ENCODE measurements around the gene RFPL1.
"Not testable (repeated sequence)": the region's sequence is repeated elsewhere in the genome, so short reads cannot be mapped to it uniquely, and the experiment has no call there.

The RFPL1 gene

DNA sequence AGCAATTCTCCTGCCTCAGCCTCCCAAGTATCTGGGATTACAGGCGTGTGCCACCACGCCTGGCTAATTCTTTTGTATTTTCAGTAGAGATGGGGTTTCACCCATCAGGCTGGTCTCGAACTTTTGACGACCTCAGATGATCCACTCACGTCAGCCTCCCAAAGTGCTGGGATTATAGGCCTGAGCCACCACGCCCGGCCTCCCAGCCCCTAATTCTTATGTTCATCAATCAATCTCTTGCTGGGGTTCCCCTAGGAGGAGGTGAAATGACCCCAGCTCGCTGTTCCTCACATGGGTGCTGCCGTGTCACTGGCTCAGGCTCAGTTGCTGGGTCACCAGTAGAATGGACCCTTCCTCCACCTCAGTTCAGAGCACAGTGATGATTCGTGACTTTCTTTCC, at the start of gene RFPL1:
RFPL1 (plus strand) TSS at position 301 of the 400 bp plus-strand sequence.
- not testable (repeated sequence) for DNase-seq (ENCODE audit: low spot score)

GRCh38 chr22:29388759-29389090, 49.7 kb upstream of the RFPL1 start:
- no peak for DNase-seq (ENCODE audit: low spot score)

- DNase-seq (ENCODE audit: low spot score) = no peak
These were observed 48.1 kb upstream of the RFPL1 start for GRCh38 chr22:29390270-29390669.

DNA sequence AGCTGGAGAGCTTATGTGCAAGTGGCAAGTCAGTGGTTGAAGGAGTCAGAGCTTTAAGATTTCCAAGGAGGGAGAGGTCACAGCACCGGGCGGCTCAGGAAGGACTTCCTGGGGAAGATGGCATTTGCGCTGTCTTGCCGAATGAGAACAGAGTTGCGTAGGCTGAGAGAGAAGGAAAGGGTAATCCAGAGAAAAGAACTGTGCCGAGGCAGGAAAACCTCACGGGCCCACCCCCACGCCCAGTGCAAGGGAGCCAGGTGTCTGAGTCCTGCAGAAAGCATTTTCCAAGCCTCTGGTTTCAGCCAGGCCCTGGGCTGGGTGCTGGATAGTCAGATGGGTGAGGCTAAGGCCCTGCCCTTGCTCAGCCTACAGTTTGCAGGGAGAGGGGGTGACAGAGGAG, 46.8 kb upstream of the RFPL1 start:
- no peak for DNase-seq (ENCODE audit: low spot score)

- DNase-seq (ENCODE audit: low spot score) = no peak
These were observed 45.3 kb upstream of the RFPL1 start for GRCh38 chr22:29393019-29393608.

DNA sequence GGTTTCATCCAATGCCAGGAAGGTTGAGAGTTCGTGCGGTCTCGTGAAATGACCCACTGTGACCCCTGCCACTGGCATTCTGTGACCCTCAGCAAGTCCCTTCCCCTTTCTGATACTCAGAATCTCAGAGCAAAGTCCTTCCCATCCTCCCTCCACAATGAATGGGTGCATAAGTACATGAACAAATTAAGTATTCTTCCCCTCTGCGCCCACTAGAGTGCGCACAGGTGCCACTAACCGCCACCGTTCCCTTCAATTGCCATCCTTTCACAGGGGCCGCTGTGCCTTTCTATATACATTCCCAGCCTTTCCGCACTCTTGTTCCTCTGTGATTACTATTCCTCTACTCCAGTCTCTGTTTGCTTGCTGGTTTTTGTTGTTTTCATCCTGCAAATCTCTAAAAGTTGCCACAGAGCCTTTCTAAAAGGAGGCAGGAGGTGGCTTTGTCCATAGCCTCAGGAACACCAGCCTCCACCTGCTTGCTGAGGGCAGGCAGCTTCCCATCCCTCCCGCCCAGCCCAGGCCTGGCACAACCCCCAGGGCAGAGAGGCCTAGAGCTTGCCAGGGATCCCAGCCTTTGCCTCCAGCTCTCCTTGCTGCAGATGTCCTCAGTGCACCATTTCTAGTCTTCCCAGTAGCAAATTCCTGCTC, 43.3 kb upstream of the RFPL1 start:
- DNase-seq (ENCODE audit: low spot score) = peak; percentile 94

GRCh38 chr22:29396126-29396525, 42.3 kb upstream of the RFPL1 start:
- no peak for DNase-seq (ENCODE audit: low spot score)

- no peak for DNase-seq (ENCODE audit: low spot score)
These were observed 40.6 kb upstream of the RFPL1 start for GRCh38 chr22:29397791-29398190.

- DNase-seq (ENCODE audit: low spot score) = no peak
These were observed 37.8 kb upstream of the RFPL1 start for GRCh38 chr22:29400576-29400975.

DNA sequence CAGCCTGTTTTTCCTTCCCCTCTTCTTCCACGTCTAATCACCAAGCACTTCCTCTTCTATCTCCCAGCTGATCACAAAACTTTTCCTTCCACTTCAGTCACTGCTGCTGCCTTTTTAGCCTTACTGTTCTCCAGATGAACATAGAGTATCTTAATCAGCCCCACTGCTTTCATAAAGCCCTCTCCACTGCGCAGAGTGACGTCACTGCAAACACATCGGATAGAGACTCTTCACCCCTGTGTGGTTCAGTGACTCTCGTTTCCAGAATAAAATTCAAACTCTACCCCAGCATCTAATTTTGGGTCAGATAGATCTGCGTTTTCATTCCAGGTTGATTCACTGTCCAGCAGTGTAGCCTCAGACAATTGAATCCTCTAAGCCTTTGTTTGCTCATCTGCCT, 36.8 kb upstream of the RFPL1 start:
- DNase-seq (ENCODE audit: low spot score) = not testable (repeated sequence)

DNA sequence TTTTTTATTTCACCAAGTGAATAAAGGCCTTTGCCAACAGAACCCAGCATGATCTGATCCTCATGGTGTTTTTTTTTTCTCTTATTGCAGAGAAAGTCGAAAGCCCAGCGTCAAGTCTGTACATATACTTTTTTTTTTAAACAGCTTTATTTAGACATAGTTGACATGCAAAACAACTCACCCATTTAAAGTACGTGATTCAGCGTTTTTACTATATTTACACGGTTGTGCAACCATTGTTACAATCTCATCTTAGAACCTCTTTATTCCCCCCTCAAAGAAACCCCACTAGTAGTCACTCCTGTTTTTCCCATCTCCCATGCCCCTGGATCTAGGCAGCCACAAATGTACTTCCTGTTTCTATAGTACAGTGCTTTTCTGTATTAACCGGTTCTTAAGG, 29.4 kb upstream of the RFPL1 start:
- DNase-seq (ENCODE audit: low spot score) = no peak

DNA sequence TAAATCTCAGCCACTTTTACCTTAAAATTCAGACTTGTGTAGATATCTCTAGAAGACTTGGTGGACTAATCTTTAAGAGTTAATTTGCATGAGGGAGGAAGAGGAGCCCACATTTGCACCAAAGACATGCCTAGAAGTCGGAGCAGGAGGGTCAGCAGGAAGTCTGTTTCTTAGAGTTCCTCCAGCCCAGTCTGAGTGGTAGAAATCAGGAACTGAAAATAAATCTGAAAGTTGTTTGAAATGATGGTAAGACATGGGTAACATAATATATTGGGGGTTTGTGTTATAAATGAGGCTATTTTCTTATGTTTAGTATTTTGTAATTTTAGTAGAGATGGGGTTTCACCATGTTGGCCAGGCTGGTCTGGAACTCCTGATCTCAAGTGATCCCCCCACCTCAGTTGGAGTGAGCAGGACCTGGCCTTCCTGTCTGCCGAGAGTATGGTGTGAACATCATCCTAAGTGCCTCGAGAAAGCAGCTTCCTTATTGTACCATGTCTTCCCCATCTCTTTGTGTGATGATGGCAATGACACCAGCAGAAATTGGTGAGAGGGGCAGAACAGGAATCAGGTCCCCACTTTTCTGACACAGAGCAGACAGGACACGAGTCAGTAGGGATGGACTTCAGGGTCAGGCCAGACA, 26.7 kb upstream of the RFPL1 start:
- not testable (repeated sequence) for DNase-seq (ENCODE audit: low spot score)

- DNase-seq (ENCODE audit: low spot score) = not testable (repeated sequence)
These were observed 25.6 kb upstream of the RFPL1 start for GRCh38 chr22:29412772-29413171.

- not testable (repeated sequence) for DNase-seq (ENCODE audit: low spot score)
These were observed 23.3 kb upstream of the RFPL1 start for GRCh38 chr22:29414951-29415591.

- DNase-seq (ENCODE audit: low spot score) = not testable (repeated sequence)
These were observed 19.7 kb upstream of the RFPL1 start for GRCh38 chr22:29418704-29419103.

GRCh38 chr22:29426476-29426875, 11.9 kb upstream of the RFPL1 start:
- DNase-seq (ENCODE audit: low spot score) = no peak

DNA sequence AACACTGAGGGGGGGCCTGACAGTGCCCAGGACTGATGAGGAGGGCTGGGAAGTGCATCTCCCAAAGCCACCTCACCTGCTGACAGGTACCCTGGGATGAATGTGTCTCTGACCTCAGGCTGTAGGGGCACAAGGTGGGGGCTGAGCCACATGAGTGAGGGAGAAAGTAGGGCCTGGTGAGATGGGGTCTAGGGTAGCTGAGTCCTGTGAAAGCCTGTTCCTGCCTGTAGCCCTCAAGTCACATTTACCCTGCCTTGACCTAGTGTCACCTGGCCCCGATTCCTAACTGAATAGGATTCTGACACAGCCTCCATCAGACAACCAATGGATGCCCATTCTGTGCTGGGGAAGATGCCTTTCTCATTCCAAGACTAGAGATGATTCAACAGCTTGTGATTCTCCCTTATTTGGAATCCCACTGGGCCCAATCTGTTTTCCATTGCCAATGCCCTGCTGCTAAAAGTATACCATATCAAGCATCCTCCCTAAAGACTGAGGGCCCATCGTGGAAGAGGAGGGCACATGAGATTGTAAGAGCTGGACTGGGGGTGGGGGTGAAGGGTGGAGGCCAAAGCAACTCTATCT, 11.1 kb upstream of the RFPL1 start:
- DNase-seq (ENCODE audit: low spot score) = peak; percentile 70

DNA sequence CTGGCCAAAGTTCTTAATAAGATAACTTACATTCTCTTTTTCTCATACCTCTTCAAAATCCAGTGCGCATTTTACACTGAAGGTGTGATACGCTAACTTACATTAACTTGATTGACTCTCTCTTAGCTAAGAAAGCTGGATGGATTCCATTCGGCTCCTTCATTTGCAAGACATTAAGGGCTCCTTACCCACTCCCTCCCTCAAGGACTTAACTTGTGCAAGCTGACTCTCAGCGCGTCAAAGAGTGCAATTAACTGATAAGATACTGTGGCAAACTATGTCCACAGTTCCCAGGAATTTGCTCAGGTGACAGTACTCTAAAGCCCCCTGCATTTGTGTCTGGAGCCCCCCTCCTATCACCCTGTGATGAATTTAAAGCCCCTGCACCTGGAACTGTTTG, 6.4 kb upstream of the RFPL1 start:
- DNase-seq (ENCODE audit: low spot score) = no peak

- DNase-seq (ENCODE audit: low spot score) = no peak
These were observed 4.5 kb upstream of the RFPL1 start for GRCh38 chr22:29433856-29434255.

DNA sequence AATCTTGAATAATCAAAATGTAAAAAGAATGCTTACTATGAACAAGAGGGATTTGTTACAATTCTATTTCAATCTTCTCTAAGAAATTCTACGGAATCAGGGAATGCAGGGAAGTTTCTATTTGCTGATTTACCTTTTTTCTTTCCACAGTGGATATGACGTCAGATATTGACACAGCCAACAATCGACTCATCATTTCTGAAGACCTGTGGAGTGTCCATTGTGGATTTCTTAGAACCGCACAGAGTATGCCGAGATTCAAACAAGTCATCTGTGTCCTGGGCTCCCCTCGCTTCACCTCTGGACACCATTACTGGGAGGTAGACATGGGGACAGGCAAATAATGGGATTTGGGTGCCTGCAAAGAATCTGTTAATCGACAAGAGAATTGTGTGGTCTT, 4.1 kb upstream of the RFPL1 start:
- no peak for DNase-seq (ENCODE audit: low spot score)

GRCh38 chr22:29435236-29436136, 2.9 kb upstream of the RFPL1 start:
- no peak for DNase-seq (ENCODE audit: low spot score)

- no peak for DNase-seq (ENCODE audit: low spot score)
These were observed 4.6 kb downstream of the RFPL1 start for GRCh38 chr22:29442976-29443375.
